Pancreas (tissue), 10 donors: ENCODE measurements around the gene C1orf105. TPM values are rescaled to one million over a fixed set of nuclear protein-coding genes. Genes with fewer than 3 reads are reported as not detected.
"Not testable (repeated sequence)": the region's sequence is repeated elsewhere in the genome, so short reads cannot be mapped to it uniquely, and the experiment has no call there.

ENCODE experiments used
- ATAC-seq, 4 donors: fragments of 200-7000 bp; cut with Tn5 transposase; one replicate each; pipeline versions ENCODE4 v1.8.0 to v1.9.1; 2020; ENCODE audit warnings: mild to moderate bottlenecking in 4 of 4, moderate library complexity in 4 of 4
- DNase-seq, 6 donors: peaks; one replicate each; pipeline ENCODE4 v3.0.0-alpha.2; 2020
- FAIRE-seq: peaks from 2 replicates; lab custom pipeline; 2012; peaks lifted over from hg19 to GRCh38; lab: Jason Lieb, UNC
- H3K27ac ChIP-seq, 4 donors: fragments of 200-600 bp; sonication (generic); 1 replicate in 3 of 4; 2 replicates in 1 of 4; pipeline versions ENCODE4 v1.5.0 to v1.8.0; 2020
- H3K27me3 ChIP-seq, 4 donors: fragments of 200-600 bp; one replicate each; pipeline ENCODE4 v1.8.0; 2021
- H3K36me3 ChIP-seq, 3 donors: fragments of 200-600 bp; sonication (generic) in 1 of 3; one replicate each; pipeline versions ENCODE4 v1.5.0 to v1.8.0; 2020 to 2021
- H3K4me1 ChIP-seq, 3 donors: fragments of 200-600 bp; one replicate each; pipeline ENCODE4 v1.8.0; 2021
- H3K4me3 ChIP-seq, 4 donors: fragments of 200-600 bp; sonication (generic) in 2 of 4; one replicate each; pipeline versions ENCODE4 v1.5.0 to v1.8.0; 2020 to 2021
- H3K9me3 ChIP-seq, 4 donors: fragments of 200-600 bp; one replicate each; pipeline ENCODE4 v1.8.0; 2021
- CTCF ChIP-seq, 4 donors: fragments of 200-600 bp; sonication (generic) in 3 of 4; IDR thresholded peaks; one replicate each; pipeline versions ENCODE4 v1.5.0 to v1.8.0; 2021; ENCODE audit warnings: antibody characterized with exemption in 4 of 4
- WGBS, 2 donors: extraction: QIAGEN DNeasy Blood & Tissue Kit; methylation state at CpG; one replicate each; pipeline ENCODE4 v1.1.7; 2013; 5-methylcytosine and 5-hydroxymethylcytosine counted together
- intact Hi-C, 3 donors: fragments of 100-400 bp; cut with DNase I; formaldehyde crosslinking; loops; one replicate each; pipeline versions ENCODE4 v1.11.1 to v1.14.2; 2022
- polyA plus RNA-seq, 2 donors: library from polyadenylated mRNA; stranded (reverse); fragments of 200-250 nt; gene quantifications; one replicate each; pipeline ENCODE4 v1.2.3, GENCODE V29; 2013
- total RNA-seq, 6 donors: library from RNA; stranded (reverse); fragmentation: NEBNext Ultra II Directional in 4 of 6; extraction: Animal tissue kit (Norgen Biotek cat#: 25700) in 4 of 6; gene quantifications; one replicate each; pipeline versions ENCODE4 v1.2.1 to v1.2.4, GENCODE V29; 2021 to 2023
- donor health status: healthy with polysubstance abuse.
- donor health status: DM: no; HTN: no; CAD: no; lungs with moderate emphysema.
- donor health status: DM: no; HTN: no; CAD: no.
- donor health status: control.
- donor health status: control.
- donor health status: Bipolar disorder and iron deficiency.
- donor health status: DM: yes; HTN: yes; CAD: no.
- donor health status: DM: no; HTN: no; CAD: no.
- donor health status: DM: no; HTN: no; CAD: no.
- donor health status: DM: yes; HTN: yes; CAD: no.

Gene C1orf105
- not detected for total RNA-seq
- polyA plus RNA-seq = not detected

- TF ChIP-seq CTCF (IDR thresholded peaks at IDR 0.05) = no peak
- intact Hi-C loops = loop anchor here in 2 of 3 donors (10.0 kb wide), 2 partner anchors 304 to 416 kb away; no protein-coding TSS in a partner anchor
Observed at GRCh38 chr1:172420385-172420784, at the start of gene C1orf105. TSS of gene C1orf105 (plus strand) at chr1:172420685. CDS start at chr1:172420886, 201 bp downstream.

GRCh38 chr1:172371646-172372045 is 48.8 kb upstream of the C1orf105 start:
- intact Hi-C loops, H3K4me3 ChIP-seq, H3K9me3 ChIP-seq, H3K27me3 ChIP-seq, H3K27ac ChIP-seq, H3K36me3 ChIP-seq, FAIRE-seq, H3K4me1 ChIP-seq, DNase-seq, ATAC-seq: not testable (repeated sequence)
- 95 to 100% methylated on average over 1 of the region's 3 CpGs for WGBS, 2 donors

More at GRCh38 chr1:172420385-172420784, at the start of gene C1orf105:
- DNase-seq = no peak
- 81 to 89% methylated on average over 1 of the region's 1 CpG for WGBS, 2 donors
- FAIRE-seq = no peak
- no peaks in the 10 kb centered on the region for H3K27me3 ChIP-seq
- H3K4me1 ChIP-seq = no peaks in the 10 kb centered on the region
- H3K4me3 ChIP-seq = no peak within 1 kb of the TSS
- H3K36me3 ChIP-seq = no peaks in the 10 kb centered on the region
- H3K9me3 ChIP-seq = no peaks in the 10 kb centered on the region
- no peak within 1 kb of the TSS for H3K27ac ChIP-seq
- no peak for ATAC-seq

GRCh38 chr1:172373864-172374263 is 46.6 kb upstream of the C1orf105 start:
- FAIRE-seq = no peak
- no peak for ATAC-seq
- Histone ChIP-seq H3K4me1 (no peaks in the 10 kb centered on the region), H3K36me3 (no peaks in the 10 kb centered on the region), H3K27ac (no peak overlapping the region), H3K27me3 (no peaks in the 10 kb centered on the region), H3K9me3 (no peaks in the 10 kb centered on the region), H3K4me3 (no peak overlapping the region)
- WGBS, 2 donors = 67 to 85% methylated on average over 1 of the region's 1 CpG
- intact Hi-C loops = no loop called here
- no peak for DNase-seq
- no peak for TF ChIP-seq CTCF (IDR thresholded peaks at IDR 0.05)

GRCh38 chr1:172375211-172375631 is 45.3 kb upstream of the C1orf105 start:
- TF ChIP-seq CTCF (IDR thresholded peaks at IDR 0.05) = no peak
- 52 to 59% methylated on average over 2 of the region's 2 CpGs for WGBS, 2 donors
- no peak for FAIRE-seq

GRCh38 chr1:172376431-172376830 is 44.1 kb upstream of the C1orf105 start:
- 72 to 87% methylated on average over 2 of the region's 2 CpGs for whole genome bisulfite sequencing, 2 donors
- no peaks in the 10 kb centered on the region for H3K9me3 ChIP-seq
- no peaks in the 10 kb centered on the region for H3K36me3 ChIP-seq
- H3K4me1 ChIP-seq = peaks cover 0 to 3% (median 0%) of the 10 kb centered on the region in 3 donors
- DNase-seq (no peak), ATAC-seq (no peak), FAIRE-seq (no peak)
- no peak for TF ChIP-seq CTCF (IDR thresholded peaks at IDR 0.05)
- H3K4me3 ChIP-seq = no peak overlapping the region
- H3K27ac ChIP-seq = no peak overlapping the region
- no peaks in the 10 kb centered on the region for H3K27me3 ChIP-seq
- intact Hi-C loops = no loop called here

More at GRCh38 chr1:172375211-172375631, 45.3 kb upstream of the C1orf105 start:
- no peaks in the 10 kb centered on the region for H3K4me1 ChIP-seq
- ATAC-seq = no peak
- no peaks in the 10 kb centered on the region for H3K36me3 ChIP-seq
- no peak overlapping the region for H3K4me3 ChIP-seq
- no peaks in the 10 kb centered on the region for H3K9me3 ChIP-seq
- no peak for DNase-seq
- intact Hi-C loops = no loop called here
- no peaks in the 10 kb centered on the region for H3K27me3 ChIP-seq
- H3K27ac ChIP-seq = no peak overlapping the region
